Measurements from ENCODE around the gene EGFR.

EGFR gene

DNA sequence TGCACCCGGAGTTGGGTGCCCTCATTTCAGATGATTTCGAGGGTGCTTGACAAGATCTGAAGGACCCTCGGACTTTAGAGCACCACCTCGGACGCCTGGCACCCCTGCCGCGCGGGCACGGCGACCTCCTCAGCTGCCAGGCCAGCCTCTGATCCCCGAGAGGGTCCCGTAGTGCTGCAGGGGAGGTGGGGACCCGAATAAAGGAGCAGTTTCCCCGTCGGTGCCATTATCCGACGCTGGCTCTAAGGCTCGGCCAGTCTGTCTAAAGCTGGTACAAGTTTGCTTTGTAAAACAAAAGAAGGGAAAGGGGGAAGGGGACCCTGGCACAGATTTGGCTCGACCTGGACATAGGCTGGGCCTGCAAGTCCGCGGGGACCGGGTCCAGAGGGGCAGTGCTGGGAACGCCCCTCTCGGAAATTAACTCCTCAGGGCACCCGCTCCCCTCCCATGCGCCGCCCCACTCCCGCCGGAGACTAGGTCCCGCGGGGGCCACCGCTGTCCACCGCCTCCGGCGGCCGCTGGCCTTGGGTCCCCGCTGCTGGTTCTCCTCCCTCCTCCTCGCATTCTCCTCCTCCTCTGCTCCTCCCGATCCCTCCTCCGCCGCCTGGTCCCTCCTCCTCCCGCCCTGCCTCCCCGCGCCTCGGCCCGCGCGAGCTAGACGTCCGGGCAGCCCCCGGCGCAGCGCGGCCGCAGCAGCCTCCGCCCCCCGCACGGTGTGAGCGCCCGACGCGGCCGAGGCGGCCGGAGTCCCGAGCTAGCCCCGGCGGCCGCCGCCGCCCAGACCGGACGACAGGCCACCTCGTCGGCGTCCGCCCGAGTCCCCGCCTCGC lies at the start of gene EGFR:
TSS of gene EGFR (plus strand) at position 657 of the 830 bp plus-strand sequence. CDS start 261 bp downstream, outside the sequence.
- no peak within 1 kb of the TSS for H3K9ac ChIP-seq (ENCODE audit: low read length)
- no peaks in the 10 kb centered on the region for H3K36me3 ChIP-seq (ENCODE audit: control insufficient read depth, low read depth, low read length)
- H3K27ac ChIP-seq (ENCODE audit: low read length): no peak within 1 kb of the TSS
- no peaks in the 10 kb centered on the region for H3K9me3 ChIP-seq (ENCODE audit: control insufficient read depth, low read depth, low read length)
- no peaks in the 10 kb centered on the region for H3K4me1 ChIP-seq (ENCODE audit: control insufficient read depth, low read depth, low read length)
- H3K27me3 ChIP-seq (ENCODE audit: control insufficient read depth, insufficient read depth, low read length): peaks cover 68% of the 10 kb centered on the region
- peak within 1 kb of the TSS; percentile 57 for H3K4me3 ChIP-seq (ENCODE audit: low read length)

DNA sequence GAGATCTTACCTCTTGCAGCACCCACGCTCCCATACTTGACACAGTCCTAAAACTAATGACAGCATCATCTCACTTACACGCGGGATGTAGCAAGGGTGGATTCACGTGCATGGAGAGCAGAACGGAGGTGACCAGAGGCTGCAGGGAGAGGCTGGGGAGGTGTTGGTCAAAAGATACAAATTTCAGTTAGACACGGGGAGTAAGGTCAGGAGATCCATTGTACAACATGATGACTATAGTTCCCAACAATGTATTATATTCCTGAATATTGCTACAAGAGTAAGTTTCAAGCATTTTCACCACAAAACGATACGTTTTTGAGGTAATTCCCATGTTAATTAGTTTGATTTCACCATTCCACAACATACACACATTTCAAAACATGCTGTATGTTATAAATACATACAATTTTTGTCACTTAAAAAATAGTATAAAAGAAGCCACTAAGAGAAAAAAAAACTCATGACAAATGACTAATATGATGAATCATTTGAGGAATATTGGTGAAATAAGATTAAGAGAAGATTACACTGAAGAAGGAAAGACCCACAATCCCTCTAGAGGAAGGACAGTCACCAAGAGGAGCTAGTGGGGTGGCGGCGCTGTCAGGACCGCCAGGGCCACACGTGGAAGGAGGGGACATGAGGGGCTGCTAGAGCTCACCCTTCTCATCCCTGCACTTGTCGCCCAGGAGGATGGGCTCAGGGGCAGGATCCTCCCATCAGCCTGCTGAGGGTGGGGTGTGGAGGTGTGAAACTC lies 49.4 kb upstream of the EGFR start:
- no peak overlapping the region for H3K9ac ChIP-seq (ENCODE audit: low read length)
- no peaks in the 10 kb centered on the region for H3K4me1 ChIP-seq (ENCODE audit: control insufficient read depth, low read depth, low read length)
- H3K27ac ChIP-seq (ENCODE audit: low read length): no peak overlapping the region
- peaks cover 11% of the 10 kb centered on the region for H3K9me3 ChIP-seq (ENCODE audit: control insufficient read depth, low read depth, low read length)
- H3K4me3 ChIP-seq (ENCODE audit: low read length): no peak overlapping the region
- no peaks in the 10 kb centered on the region for H3K36me3 ChIP-seq (ENCODE audit: control insufficient read depth, low read depth, low read length)
- no peaks in the 10 kb centered on the region for H3K27me3 ChIP-seq (ENCODE audit: control insufficient read depth, insufficient read depth, low read length)

DNA sequence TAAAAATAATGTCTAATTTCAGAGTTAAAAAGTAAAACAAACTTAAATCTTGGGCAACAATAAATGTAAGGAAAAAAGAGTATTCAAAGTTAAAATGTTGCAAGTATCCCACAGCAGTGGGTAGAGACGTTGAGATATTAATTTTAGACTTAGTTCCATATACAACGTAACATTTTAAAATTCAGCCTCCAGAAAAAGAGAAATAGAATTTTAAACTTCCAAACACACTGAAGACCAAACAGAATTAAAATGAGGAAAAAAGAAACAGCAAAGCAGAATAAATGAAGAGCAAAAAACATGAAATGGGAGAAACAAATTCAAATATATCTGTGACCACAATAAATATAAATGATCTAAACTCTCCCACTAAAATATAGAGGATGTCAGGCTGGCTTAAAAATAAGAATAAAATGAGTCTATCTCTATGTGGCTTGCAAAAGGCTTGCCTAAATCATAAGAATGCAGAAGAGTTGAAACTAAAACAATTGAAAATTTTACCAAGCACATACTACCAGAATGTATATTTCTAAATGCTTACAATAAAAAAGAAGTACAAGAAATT lies 46.0 kb upstream of the EGFR start:
- no peaks in the 10 kb centered on the region for H3K4me1 ChIP-seq (ENCODE audit: control insufficient read depth, low read depth, low read length)
- no peak overlapping the region for H3K4me3 ChIP-seq (ENCODE audit: low read length)
- H3K9me3 ChIP-seq (ENCODE audit: control insufficient read depth, low read depth, low read length): peaks cover 11% of the 10 kb centered on the region
- H3K36me3 ChIP-seq (ENCODE audit: control insufficient read depth, low read depth, low read length): no peaks in the 10 kb centered on the region
- no peak overlapping the region for H3K9ac ChIP-seq (ENCODE audit: low read length)
- H3K27me3 ChIP-seq (ENCODE audit: control insufficient read depth, insufficient read depth, low read length): no peaks in the 10 kb centered on the region
- H3K27ac ChIP-seq (ENCODE audit: low read length): no peak overlapping the region

DNA sequence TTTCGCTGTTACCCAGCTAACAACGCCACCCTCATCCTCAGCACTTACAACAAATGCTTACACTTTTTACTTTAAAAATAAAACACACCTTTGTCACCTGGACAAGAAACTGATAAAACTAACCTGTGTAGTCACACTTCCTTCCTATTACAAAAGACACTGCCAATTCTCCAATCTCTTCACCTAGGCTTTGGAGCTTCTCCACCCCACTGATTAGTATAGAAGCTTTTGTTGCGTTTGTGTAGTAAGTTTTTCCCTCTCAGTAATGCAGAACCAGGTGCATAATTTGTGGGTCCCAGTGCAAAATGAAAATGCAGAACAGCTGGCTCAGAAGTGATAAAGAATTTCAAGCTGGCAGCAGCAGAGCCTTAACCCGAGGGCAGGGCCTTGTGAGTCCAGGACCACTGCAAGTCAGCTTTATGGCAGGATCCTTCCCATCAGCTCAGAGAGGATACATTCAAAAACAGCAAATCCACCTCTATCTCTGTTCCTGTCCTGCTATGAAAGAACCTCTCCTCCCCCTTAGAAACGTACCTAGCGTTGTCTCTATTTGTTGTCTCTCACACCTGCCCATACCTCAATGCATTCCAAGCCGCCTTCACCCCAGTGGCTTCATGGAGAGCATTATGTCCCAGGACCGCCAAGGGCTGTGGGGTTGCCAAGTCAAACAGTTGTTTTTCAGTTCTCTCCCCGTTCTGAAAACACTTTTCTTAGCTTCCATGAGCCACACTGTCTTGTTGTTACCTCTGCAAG lies 40.3 kb upstream of the EGFR start:
- H3K27me3 ChIP-seq (ENCODE audit: control insufficient read depth, insufficient read depth, low read length): no peaks in the 10 kb centered on the region
- no peaks in the 10 kb centered on the region for H3K4me1 ChIP-seq (ENCODE audit: control insufficient read depth, low read depth, low read length)
- no peak overlapping the region for H3K27ac ChIP-seq (ENCODE audit: low read length)
- no peak overlapping the region for H3K9ac ChIP-seq (ENCODE audit: low read length)
- H3K36me3 ChIP-seq (ENCODE audit: control insufficient read depth, low read depth, low read length): no peaks in the 10 kb centered on the region
- no peaks in the 10 kb centered on the region for H3K9me3 ChIP-seq (ENCODE audit: control insufficient read depth, low read depth, low read length)
- no peak overlapping the region for H3K4me3 ChIP-seq (ENCODE audit: low read length)

DNA sequence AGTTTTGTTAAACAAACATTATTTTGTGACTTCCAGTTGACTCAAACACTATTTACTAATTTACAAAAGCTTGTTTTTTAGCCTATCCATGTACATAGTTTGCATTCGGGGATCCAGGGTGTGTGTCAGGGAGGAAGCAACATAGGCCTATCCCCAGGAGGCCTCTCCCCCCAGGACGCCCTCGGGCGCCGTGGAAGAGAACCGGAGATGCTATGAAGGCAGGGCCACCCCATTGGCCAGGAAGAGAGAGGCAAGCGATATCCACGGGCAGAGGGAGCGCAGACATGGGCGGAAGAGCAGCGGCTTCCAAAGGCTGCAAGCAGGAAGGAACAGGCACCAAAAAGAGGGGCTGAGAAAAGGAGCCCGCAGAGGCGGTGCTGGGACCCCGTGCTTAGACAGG lies 38.3 kb upstream of the EGFR start:
- Histone ChIP-seq H3K36me3 (ENCODE audit: control insufficient read depth, low read depth, low read length) (no peaks in the 10 kb centered on the region), H3K27me3 (ENCODE audit: control insufficient read depth, insufficient read depth, low read length) (no peaks in the 10 kb centered on the region), H3K4me1 (ENCODE audit: control insufficient read depth, low read depth, low read length) (no peaks in the 10 kb centered on the region), H3K9me3 (ENCODE audit: control insufficient read depth, low read depth, low read length) (no peaks in the 10 kb centered on the region), H3K27ac (ENCODE audit: low read length) (no peak overlapping the region), H3K4me3 (ENCODE audit: low read length) (no peak overlapping the region), H3K9ac (ENCODE audit: low read length) (no peak overlapping the region)

DNA sequence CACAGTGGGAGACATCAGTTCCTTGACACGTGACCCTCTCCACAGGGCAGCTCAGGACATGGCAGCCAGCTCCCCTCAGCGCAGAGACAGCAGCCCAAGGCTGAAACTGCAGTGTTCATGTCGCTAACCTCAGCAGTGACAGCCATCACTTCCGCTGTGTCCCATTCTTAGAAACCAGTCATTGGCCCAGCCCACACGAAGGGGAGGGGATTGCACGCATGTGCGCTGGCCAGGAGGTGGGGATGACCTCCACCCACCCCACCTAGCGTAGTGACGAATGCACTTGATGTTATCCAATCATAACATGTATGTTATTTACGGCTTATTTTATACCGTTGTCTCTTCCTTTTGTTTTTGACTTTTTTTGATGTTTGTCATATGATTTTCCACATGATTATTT lies 36.9 kb upstream of the EGFR start:
- Histone ChIP-seq H3K9me3 (ENCODE audit: control insufficient read depth, low read depth, low read length) (no peaks in the 10 kb centered on the region), H3K36me3 (ENCODE audit: control insufficient read depth, low read depth, low read length) (no peaks in the 10 kb centered on the region), H3K4me1 (ENCODE audit: control insufficient read depth, low read depth, low read length) (no peaks in the 10 kb centered on the region), H3K4me3 (ENCODE audit: low read length) (no peak overlapping the region), H3K27ac (ENCODE audit: low read length) (no peak overlapping the region), H3K27me3 (ENCODE audit: control insufficient read depth, insufficient read depth, low read length) (no peaks in the 10 kb centered on the region), H3K9ac (ENCODE audit: low read length) (no peak overlapping the region)

DNA sequence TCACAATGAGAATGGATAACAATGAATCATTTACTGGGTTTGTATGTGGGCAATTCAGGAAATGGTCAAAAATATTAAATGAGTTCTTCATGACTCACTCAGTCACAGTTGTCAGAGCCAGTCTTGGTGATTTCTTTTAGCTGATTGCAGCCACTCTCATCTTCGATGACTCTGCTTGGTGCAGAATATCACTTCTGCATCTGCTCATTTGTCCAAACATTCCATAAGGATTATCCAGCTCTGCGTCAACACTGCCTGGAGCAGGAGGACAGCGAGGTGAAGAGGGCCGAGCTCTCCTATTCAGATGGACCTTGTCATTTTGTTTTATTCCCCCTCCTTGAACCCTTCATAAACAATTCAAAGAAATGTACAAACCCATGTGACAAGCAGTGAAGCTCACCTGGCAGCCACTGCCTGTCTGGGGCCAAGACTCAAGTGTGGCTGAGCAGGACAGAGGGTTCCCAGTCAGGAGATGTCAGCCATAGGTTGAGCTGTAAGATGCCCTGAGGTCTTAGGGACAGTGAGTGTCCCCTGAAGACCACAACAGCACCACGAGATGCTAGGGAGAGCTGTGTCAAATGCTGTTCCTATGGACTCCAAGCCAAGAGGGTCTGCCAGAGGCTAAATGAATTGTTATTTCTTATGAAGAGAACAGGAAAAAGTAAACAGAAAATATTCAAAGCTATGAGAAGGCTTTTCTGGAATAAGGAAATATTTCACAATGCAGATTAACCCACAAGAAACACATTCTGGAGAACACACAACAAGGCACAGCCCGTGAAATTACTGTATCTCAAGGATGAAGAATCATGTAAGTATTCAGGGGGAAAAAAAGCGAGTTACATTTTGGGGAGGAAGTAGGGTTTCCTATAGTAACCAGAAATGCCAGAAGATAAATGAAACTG lies 33.1 kb upstream of the EGFR start:
- Histone ChIP-seq H3K9ac (ENCODE audit: low read length) (no peak overlapping the region), H3K4me3 (ENCODE audit: low read length) (no peak overlapping the region), H3K4me1 (ENCODE audit: control insufficient read depth, low read depth, low read length) (no peaks in the 10 kb centered on the region), H3K27me3 (ENCODE audit: control insufficient read depth, insufficient read depth, low read length) (no peaks in the 10 kb centered on the region), H3K36me3 (ENCODE audit: control insufficient read depth, low read depth, low read length) (no peaks in the 10 kb centered on the region), H3K27ac (ENCODE audit: low read length) (no peak overlapping the region), H3K9me3 (ENCODE audit: control insufficient read depth, low read depth, low read length) (no peaks in the 10 kb centered on the region)

DNA sequence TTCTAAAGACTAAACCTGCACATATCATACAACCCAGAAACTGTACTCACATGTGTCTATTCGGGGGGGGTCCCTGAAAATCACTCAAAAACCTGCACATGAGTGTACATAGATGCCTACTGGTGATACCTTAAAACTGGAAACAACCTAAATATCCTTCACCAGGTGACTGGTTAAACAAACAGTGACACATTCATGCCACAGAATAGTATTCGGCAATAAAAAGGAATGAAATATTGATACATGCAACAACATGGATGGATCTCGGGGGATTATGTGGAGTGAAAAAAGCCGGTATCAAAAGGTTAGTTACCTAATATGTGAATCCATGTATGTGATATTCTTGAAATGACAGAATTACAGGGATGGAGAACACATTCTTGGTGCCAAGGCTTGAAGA lies 32.1 kb upstream of the EGFR start:
- Histone ChIP-seq H3K9me3 (ENCODE audit: control insufficient read depth, low read depth, low read length) (no peaks in the 10 kb centered on the region), H3K4me3 (ENCODE audit: low read length) (no peak overlapping the region), H3K36me3 (ENCODE audit: control insufficient read depth, low read depth, low read length) (no peaks in the 10 kb centered on the region), H3K4me1 (ENCODE audit: control insufficient read depth, low read depth, low read length) (no peaks in the 10 kb centered on the region), H3K9ac (ENCODE audit: low read length) (no peak overlapping the region), H3K27me3 (ENCODE audit: control insufficient read depth, insufficient read depth, low read length) (no peaks in the 10 kb centered on the region), H3K27ac (ENCODE audit: low read length) (no peak overlapping the region)

DNA sequence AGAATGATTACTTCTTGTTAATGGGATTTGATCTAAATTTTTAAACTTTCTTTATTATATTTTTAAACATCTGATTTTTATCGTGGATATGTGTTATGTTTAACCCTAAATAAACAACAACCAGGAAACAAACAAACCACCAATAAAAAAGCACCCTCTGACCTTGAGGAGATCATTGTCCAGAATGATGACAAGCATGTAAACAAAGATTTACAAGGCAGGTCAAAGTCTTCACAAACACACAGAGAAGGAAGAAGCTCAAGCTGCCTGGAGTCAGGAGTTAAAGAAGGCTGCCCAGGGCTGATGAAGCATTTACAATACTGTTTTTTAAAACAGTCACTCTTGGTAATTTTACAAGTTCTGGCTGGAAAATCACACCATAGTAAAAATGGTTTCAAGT lies 31.0 kb upstream of the EGFR start:
- Histone ChIP-seq H3K9me3 (ENCODE audit: control insufficient read depth, low read depth, low read length) (no peaks in the 10 kb centered on the region), H3K4me1 (ENCODE audit: control insufficient read depth, low read depth, low read length) (no peaks in the 10 kb centered on the region), H3K36me3 (ENCODE audit: control insufficient read depth, low read depth, low read length) (no peaks in the 10 kb centered on the region), H3K27me3 (ENCODE audit: control insufficient read depth, insufficient read depth, low read length) (no peaks in the 10 kb centered on the region), H3K27ac (ENCODE audit: low read length) (no peak overlapping the region), H3K4me3 (ENCODE audit: low read length) (no peak overlapping the region), H3K9ac (ENCODE audit: low read length) (no peak overlapping the region)

DNA sequence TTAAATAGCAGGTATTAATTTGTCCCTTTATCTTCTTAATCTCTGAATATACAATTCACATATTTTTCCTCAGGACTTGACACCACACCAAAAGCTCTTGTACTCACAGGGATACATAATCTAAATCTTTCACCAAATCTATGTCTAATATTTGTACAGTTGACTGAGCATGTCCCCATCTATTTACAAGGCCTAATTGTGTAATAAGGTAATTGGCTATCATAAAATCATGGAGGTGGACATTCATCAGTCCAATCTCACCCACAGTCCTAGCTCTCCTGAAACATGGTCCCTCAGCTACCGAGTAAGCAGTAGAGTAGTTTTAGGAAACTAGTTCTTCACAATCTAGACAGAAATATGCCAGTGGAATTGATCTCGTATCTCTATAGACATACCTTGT lies 30.3 kb upstream of the EGFR start:
- H3K9ac ChIP-seq (ENCODE audit: low read length): no peak overlapping the region
- H3K4me3 ChIP-seq (ENCODE audit: low read length): no peak overlapping the region
- no peaks in the 10 kb centered on the region for H3K4me1 ChIP-seq (ENCODE audit: control insufficient read depth, low read depth, low read length)
- H3K36me3 ChIP-seq (ENCODE audit: control insufficient read depth, low read depth, low read length): no peaks in the 10 kb centered on the region
- no peak overlapping the region for H3K27ac ChIP-seq (ENCODE audit: low read length)
- H3K27me3 ChIP-seq (ENCODE audit: control insufficient read depth, insufficient read depth, low read length): no peaks in the 10 kb centered on the region
- no peaks in the 10 kb centered on the region for H3K9me3 ChIP-seq (ENCODE audit: control insufficient read depth, low read depth, low read length)

Measured in iPS-18a (cell line).